K562 (cell line): ENCODE results near the gene THEM4. TPM values are rescaled to one million over a fixed set of nuclear protein-coding genes. Genes with fewer than 3 reads are reported as not detected.

Source experiments
- ASH1L ChIP-seq: fragments of 450-650 bp; IDR thresholded peaks from 2 replicates; pipeline ENCODE4 v1.6.1; 2018; ENCODE audit warnings: borderline replicate concordance, mild to moderate bottlenecking, low read depth; ENCODE audit not compliant: partially characterized antibody
- DIDO1 ChIP-seq: fragments of 450-650 bp; IDR thresholded peaks from 2 replicates; pipeline ENCODE4 v1.6.1; 2016; ENCODE audit warnings: low read depth, missing biosample characterization, missing genetic modification characterization
- FOXA3 ChIP-seq, 2 experiments: fragments of 450-650 bp in 1 of 2; sonication (generic) in 1 of 2; formaldehyde crosslinking; IDR thresholded peaks in 1 of 2; conservative IDR thresholded peaks in 1 of 2; 2 replicates each; pipeline versions ENCODE4 v1.4.0 to v1.8.0; 2020 to 2022; ENCODE audit warnings: mild to moderate bottlenecking in 2 of 2, missing genetic modification reagents in 1 of 2
- KDM4B ChIP-seq, 2 experiments: fragments of 450-650 bp in 1 of 2; sonication (generic) in 1 of 2; IDR thresholded peaks; 2 replicates each; pipeline ENCODE4 v1.6.1; 2016 to 2017; ENCODE audit warnings: borderline replicate concordance in 2 of 2, antibody characterized with exemption in 1 of 2, low read depth in 1 of 2, mild to moderate bottlenecking in 1 of 2
- KLF1 ChIP-seq: fragments of 450-650 bp; IDR thresholded peaks from 2 replicates; pipeline ENCODE4 v1.6.1; 2016; ENCODE audit warnings: missing genetic modification characterization, missing compliant biosample characterization
- MTF1 ChIP-seq: fragments of 250-450 bp; sonication (Bioruptor Pico); IDR thresholded peaks from 2 replicates; pipeline ENCODE4 v1.9.0; 2021; ENCODE audit warnings: moderate library complexity, mild to moderate bottlenecking, inconsistent platforms, borderline replicate concordance
- NEUROD1 ChIP-seq: fragments of 150-350 bp; IDR thresholded peaks from 2 replicates; pipeline ENCODE4 v1.6.1; 2014; ENCODE audit warnings: borderline replicate concordance, low read length, low read depth; ENCODE audit not compliant: partially characterized antibody
- RBM15 ChIP-seq: fragments of 200-400 bp; formaldehyde crosslinking; IDR thresholded peaks from 2 replicates; pipeline ENCODE4 v1.6.1; 2018; ENCODE audit warnings: mild to moderate bottlenecking, low read length, moderate library complexity; ENCODE audit not compliant: insufficient read depth
- SOX6 ChIP-seq: fragments of 450-650 bp; IDR thresholded peaks from 2 replicates; pipeline ENCODE4 v1.6.1; 2014; ENCODE audit warnings: mild to moderate bottlenecking
- SREBF2 ChIP-seq: sonication (generic); formaldehyde crosslinking; IDR thresholded peaks from 2 replicates; pipeline ENCODE4 v1.4.0; 2020; ENCODE audit warnings: mild to moderate bottlenecking, missing genetic modification reagents
- TFAP4 ChIP-seq: sonication (generic); formaldehyde crosslinking; IDR thresholded peaks from 2 replicates; pipeline ENCODE4 v1.8.0; 2022; ENCODE audit warnings: missing genetic modification reagents, mild to moderate bottlenecking, moderate library complexity, borderline replicate concordance
- TOE1 ChIP-seq, 2 experiments: fragments of 450-650 bp in 1 of 2; sonication (generic) in 1 of 2; formaldehyde crosslinking in 1 of 2; IDR thresholded peaks; 2 replicates each; pipeline versions ENCODE4 v1.7.1 to v1.8.0; 2016 to 2022; ENCODE audit warnings: borderline replicate concordance in 2 of 2, mild to moderate bottlenecking in 2 of 2, antibody characterized with exemption in 1 of 2, inconsistent platforms in 1 of 2, low read depth in 1 of 2, missing genetic modification reagents in 1 of 2, moderate library complexity in 1 of 2
- ZBTB49 ChIP-seq: sonication (generic); formaldehyde crosslinking; IDR thresholded peaks from 2 replicates; pipeline ENCODE4 v1.8.0; 2022; ENCODE audit warnings: missing genetic modification reagents, mild to moderate bottlenecking, borderline replicate concordance
- ZFPM2 ChIP-seq: fragments of 250-450 bp; sonication (Bioruptor Pico); IDR thresholded peaks from 2 replicates; pipeline ENCODE4 v1.5.1; 2022; ENCODE audit warnings: mild to moderate bottlenecking
- ZNF12 ChIP-seq: sonication (generic); formaldehyde crosslinking; IDR thresholded peaks from 2 replicates; pipeline ENCODE4 v1.4.0; 2020; ENCODE audit warnings: mild to moderate bottlenecking, missing genetic modification reagents
- ZNF444 ChIP-seq: fragments of 250-450 bp; sonication (Bioruptor Pico); IDR thresholded peaks from 2 replicates; pipeline ENCODE4 v1.4.0; 2020; ENCODE audit warnings: mild to moderate bottlenecking, moderate library complexity
- polyA plus RNA-seq, 8 experiments: library from polyadenylated mRNA; depleted of rRNA in 4 of 8; stranded (reverse) in 5 of 8; unstranded in 3 of 8; fragments of >200 nt; fragmentation: Nextera tagmentation in 2 of 8; fragmentation: Illumina TruSeq in 1 of 8; extraction: Ambion mirVana in 2 of 8; extraction: Trizol in 1 of 8; gene quantifications; 2 replicates each; pipeline versions ENCODE4 v1.2.1 to v1.2.3, GENCODE V29; 2011 to 2014; ENCODE audit warnings: inconsistent platforms in 1 of 8, missing spikeins in 1 of 8
- total RNA-seq, 7 experiments: library from RNA; depleted of rRNA in 6 of 7; stranded (reverse); fragments of >200 nt in 6 of 7; fragmentation: Illumina TruSeq in 2 of 7; extraction: Trizol in 2 of 7; gene quantifications; 2 replicates each; pipeline versions ENCODE4 v1.2.1 to v1.2.3, GENCODE V29; 2011 to 2021; ENCODE audit warnings: low replicate concordance in 1 of 7
- TF ChIP-seq, protein P1 (sequence below): sonication (generic); formaldehyde crosslinking; IDR thresholded peaks from 2 replicates; pipeline ENCODE4 v1.5.0; 2020; ENCODE audit warnings: missing genetic modification reagents
- TF ChIP-seq, protein P2 (sequence below): sonication (generic); formaldehyde crosslinking; IDR thresholded peaks from 2 replicates; pipeline ENCODE4 v1.8.1; 2023; ENCODE audit warnings: mild to moderate bottlenecking, missing genetic modification reagents

THEM4 gene
- total and polyA plus RNA-seq, 9 of the 15 experiments (the other 6 are each of a cell fraction or from before 2014, with no cell fraction given): 8.6 to 71.9 (median 35.3) TPM

GRCh38 chr1:151909167-151910149, at the start of gene THEM4 (continued):
- TF ChIP-seq ZBTB49 (CRISPR knock-in tag) (no peak), ZFPM2 (CRISPR knock-in tag) (no peak), FOXA3 (CRISPR knock-in tag; conservative IDR thresholded peaks at IDR 0.05 in 1 of 2, IDR thresholded peaks at IDR 0.05 in 1 of 2) (no peak), SREBF2 (no peak), RBM15 (no peak), KLF1 (tag) (peak; percentile 52; the same call in 1 of the 2 replicates), ZNF444 (CRISPR knock-in tag) (no peak), ZNF12 (CRISPR knock-in tag) (no peak; the same call in 1 of the 2 replicates), SOX6 (peak; percentile 65), KDM4B (IDR thresholded peaks at IDR 0.05; ENCODE audit: borderline replicate concordance in 2 of 2, low read depth in 1 of 2) (no peak; a peak in 1 of 4 replicates), MTF1 (CRISPR knock-in tag) (no peak), TOE1 (IDR thresholded peaks at IDR 0.05; ENCODE audit: borderline replicate concordance) (peak; percentile 89), TOE1 (CRISPR knock-in tag; IDR thresholded peaks at IDR 0.05; ENCODE audit: borderline replicate concordance, low read depth) (no peak), DIDO1 (tag) (peak; percentile 82), ASH1L (no peak), TFAP4 (CRISPR knock-in tag) (peak; percentile 89), NEUROD1 (peak; percentile 77)
- TF ChIP-seq, protein P1, sequence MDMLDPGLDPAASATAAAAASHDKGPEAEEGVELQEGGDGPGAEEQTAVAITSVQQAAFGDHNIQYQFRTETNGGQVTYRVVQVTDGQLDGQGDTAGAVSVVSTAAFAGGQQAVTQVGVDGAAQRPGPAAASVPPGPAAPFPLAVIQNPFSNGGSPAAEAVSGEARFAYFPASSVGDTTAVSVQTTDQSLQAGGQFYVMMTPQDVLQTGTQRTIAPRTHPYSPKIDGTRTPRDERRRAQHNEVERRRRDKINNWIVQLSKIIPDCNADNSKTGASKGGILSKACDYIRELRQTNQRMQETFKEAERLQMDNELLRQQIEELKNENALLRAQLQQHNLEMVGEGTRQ: peak; percentile 70
- TF ChIP-seq, protein P2, sequence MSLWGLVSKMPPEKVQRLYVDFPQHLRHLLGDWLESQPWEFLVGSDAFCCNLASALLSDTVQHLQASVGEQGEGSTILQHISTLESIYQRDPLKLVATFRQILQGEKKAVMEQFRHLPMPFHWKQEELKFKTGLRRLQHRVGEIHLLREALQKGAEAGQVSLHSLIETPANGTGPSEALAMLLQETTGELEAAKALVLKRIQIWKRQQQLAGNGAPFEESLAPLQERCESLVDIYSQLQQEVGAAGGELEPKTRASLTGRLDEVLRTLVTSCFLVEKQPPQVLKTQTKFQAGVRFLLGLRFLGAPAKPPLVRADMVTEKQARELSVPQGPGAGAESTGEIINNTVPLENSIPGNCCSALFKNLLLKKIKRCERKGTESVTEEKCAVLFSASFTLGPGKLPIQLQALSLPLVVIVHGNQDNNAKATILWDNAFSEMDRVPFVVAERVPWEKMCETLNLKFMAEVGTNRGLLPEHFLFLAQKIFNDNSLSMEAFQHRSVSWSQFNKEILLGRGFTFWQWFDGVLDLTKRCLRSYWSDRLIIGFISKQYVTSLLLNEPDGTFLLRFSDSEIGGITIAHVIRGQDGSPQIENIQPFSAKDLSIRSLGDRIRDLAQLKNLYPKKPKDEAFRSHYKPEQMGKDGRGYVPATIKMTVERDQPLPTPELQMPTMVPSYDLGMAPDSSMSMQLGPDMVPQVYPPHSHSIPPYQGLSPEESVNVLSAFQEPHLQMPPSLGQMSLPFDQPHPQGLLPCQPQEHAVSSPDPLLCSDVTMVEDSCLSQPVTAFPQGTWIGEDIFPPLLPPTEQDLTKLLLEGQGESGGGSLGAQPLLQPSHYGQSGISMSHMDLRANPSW (CRISPR knock-in tag): 0 out of 2 replicates have a peak, but pooled peaks have one; percentile 30
